ENCODE data around the gene HOXD4. TPM values are rescaled to one million over a fixed set of nuclear protein-coding genes. Genes with fewer than 3 reads are reported as not detected.

HOXD4 gene
- total RNA-seq, 1 experiment from 2014 or later, result not detected

DNA sequence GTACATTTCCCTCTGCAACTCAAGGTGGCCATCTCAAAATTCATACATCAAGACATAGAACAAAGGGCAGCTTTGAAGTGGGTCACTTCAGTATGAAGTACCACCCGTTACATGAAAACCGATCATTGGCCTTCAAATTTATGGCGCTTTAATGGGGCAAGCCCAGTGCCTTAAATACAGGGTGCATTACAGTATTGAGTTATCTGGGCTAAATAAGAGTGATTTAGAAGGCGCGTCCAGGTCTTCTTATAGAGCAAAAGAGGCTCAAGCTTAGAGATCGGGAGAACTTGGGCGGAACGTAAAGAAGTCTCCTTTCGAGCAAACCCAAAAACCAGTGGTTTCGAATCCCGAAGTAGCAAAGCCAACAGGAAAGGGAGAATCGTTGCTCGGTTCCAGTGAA is 12.9 kb downstream of the HOXD4 start:
- POLR2A ChIA-PET, result interaction anchor here (0.6 kb wide), 1 partner anchor 11 kb away, joined by 3 read pairs; no protein-coding TSS in a partner anchor

DNA sequence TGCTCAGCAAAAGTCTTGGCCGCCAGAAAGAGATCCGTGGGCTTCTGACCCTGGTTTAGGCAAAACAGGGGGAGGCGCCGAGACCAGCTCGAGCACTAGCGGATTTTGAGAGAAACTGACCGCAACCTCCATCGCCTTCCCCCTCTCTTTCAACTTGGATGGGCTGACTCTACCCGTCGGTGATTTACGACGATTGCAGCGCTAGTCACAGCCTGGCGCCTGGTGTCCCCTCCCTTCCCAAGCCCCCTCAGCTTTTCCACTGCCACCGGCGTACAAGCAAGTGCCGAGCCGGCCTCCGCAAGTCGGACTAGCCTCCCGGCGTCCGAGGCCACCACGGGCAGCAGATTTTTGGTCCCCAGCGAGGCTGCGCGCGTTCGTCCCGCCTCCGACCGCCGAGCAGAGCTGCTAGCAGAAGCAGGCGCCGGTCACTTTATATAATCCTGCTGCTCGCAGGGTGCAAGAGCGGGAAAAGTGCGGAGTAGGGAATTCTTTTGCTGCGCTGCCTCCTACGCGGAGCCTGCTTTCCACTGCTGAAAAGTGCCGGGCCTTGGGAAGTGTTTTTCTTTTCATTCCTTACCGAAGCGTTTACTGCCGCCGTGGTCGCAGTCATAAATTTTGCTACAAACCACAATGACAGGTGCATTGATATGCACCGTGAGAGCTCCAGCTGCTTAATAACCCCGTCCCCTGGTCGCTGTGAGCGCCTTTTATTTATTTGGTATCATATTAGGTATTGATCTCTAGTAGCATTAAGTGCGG is 13.4 kb downstream of the HOXD4 start:
- H3K36me3 Mint-ChIP-seq, result no peaks in the 10 kb centered on the region
- CTCF ChIA-PET, result interaction anchor here (1.0 to 2.4 kb wide), 4 partner anchors 11 to 290 kb away, joined by 4 to 7 read pairs (median 4); no protein-coding TSS in a partner anchor
- H3K27me3 Mint-ChIP-seq (ENCODE audit: low read depth), result peaks cover 100% of the 10 kb centered on the region
- H3K4me1 Mint-ChIP-seq, result peaks cover 23% of the 10 kb centered on the region
- no peak for DNase-seq (ENCODE audit: low spot score)
- no peak overlapping the region for H3K27ac Mint-ChIP-seq
- no peaks in the 10 kb centered on the region for H3K9me3 Mint-ChIP-seq
- no peak for ATAC-seq
- POLR2A ChIA-PET, result interaction anchor here (0.6 to 1.1 kb wide), 2 partner anchors 11 to 14 kb away, joined by 3 read pairs; no protein-coding TSS in a partner anchor
- peak overlapping the region; percentile 45 for H3K4me3 Mint-ChIP-seq
- TF ChIP-seq, protein P1, sequence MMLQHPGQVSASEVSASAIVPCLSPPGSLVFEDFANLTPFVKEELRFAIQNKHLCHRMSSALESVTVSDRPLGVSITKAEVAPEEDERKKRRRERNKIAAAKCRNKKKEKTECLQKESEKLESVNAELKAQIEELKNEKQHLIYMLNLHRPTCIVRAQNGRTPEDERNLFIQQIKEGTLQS (CRISPR knock-in tag; conservative IDR thresholded peaks at IDR 0.05), result no peak
- TF ChIP-seq, protein P2, sequence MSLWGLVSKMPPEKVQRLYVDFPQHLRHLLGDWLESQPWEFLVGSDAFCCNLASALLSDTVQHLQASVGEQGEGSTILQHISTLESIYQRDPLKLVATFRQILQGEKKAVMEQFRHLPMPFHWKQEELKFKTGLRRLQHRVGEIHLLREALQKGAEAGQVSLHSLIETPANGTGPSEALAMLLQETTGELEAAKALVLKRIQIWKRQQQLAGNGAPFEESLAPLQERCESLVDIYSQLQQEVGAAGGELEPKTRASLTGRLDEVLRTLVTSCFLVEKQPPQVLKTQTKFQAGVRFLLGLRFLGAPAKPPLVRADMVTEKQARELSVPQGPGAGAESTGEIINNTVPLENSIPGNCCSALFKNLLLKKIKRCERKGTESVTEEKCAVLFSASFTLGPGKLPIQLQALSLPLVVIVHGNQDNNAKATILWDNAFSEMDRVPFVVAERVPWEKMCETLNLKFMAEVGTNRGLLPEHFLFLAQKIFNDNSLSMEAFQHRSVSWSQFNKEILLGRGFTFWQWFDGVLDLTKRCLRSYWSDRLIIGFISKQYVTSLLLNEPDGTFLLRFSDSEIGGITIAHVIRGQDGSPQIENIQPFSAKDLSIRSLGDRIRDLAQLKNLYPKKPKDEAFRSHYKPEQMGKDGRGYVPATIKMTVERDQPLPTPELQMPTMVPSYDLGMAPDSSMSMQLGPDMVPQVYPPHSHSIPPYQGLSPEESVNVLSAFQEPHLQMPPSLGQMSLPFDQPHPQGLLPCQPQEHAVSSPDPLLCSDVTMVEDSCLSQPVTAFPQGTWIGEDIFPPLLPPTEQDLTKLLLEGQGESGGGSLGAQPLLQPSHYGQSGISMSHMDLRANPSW (CRISPR knock-in tag; conservative IDR thresholded peaks at IDR 0.05; ENCODE audit: low read depth), result no peak
- TF ChIP-seq, protein P3, sequence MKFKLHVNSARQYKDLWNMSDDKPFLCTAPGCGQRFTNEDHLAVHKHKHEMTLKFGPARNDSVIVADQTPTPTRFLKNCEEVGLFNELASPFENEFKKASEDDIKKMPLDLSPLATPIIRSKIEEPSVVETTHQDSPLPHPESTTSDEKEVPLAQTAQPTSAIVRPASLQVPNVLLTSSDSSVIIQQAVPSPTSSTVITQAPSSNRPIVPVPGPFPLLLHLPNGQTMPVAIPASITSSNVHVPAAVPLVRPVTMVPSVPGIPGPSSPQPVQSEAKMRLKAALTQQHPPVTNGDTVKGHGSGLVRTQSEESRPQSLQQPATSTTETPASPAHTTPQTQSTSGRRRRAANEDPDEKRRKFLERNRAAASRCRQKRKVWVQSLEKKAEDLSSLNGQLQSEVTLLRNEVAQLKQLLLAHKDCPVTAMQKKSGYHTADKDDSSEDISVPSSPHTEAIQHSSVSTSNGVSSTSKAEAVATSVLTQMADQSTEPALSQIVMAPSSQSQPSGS (CRISPR knock-in tag; IDR thresholded peaks at IDR 0.05; ENCODE audit: borderline replicate concordance, low read depth), result no peak
- no peak for TF ChIP-seq FOXK1 (CRISPR knock-in tag; IDR thresholded peaks at IDR 0.05)
- no peak for TF ChIP-seq ZNF396 (CRISPR knock-in tag; IDR thresholded peaks at IDR 0.05; ENCODE audit: borderline replicate concordance)
- TF ChIP-seq, protein P4, sequence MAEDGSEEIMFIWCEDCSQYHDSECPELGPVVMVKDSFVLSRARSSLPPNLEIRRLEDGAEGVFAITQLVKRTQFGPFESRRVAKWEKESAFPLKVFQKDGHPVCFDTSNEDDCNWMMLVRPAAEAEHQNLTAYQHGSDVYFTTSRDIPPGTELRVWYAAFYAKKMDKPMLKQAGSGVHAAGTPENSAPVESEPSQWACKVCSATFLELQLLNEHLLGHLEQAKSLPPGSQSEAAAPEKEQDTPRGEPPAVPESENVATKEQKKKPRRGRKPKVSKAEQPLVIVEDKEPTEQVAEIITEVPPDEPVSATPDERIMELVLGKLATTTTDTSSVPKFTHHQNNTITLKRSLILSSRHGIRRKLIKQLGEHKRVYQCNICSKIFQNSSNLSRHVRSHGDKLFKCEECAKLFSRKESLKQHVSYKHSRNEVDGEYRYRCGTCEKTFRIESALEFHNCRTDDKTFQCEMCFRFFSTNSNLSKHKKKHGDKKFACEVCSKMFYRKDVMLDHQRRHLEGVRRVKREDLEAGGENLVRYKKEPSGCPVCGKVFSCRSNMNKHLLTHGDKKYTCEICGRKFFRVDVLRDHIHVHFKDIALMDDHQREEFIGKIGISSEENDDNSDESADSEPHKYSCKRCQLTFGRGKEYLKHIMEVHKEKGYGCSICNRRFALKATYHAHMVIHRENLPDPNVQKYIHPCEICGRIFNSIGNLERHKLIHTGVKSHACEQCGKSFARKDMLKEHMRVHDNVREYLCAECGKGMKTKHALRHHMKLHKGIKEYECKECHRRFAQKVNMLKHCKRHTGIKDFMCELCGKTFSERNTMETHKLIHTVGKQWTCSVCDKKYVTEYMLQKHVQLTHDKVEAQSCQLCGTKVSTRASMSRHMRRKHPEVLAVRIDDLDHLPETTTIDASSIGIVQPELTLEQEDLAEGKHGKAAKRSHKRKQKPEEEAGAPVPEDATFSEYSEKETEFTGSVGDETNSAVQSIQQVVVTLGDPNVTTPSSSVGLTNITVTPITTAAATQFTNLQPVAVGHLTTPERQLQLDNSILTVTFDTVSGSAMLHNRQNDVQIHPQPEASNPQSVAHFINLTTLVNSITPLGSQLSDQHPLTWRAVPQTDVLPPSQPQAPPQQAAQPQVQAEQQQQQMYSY (CRISPR knock-in tag; IDR thresholded peaks at IDR 0.05), result no peak
- no peak for TF ChIP-seq SOX15 (CRISPR knock-in tag; IDR thresholded peaks at IDR 0.05)
- TF ChIP-seq ZNF121 (CRISPR knock-in tag; IDR thresholded peaks at IDR 0.05), result no peak

More for the DNA sequence above, 12.9 kb downstream of the HOXD4 start:
- CTCF ChIA-PET, result interaction anchor here (1.0 to 2.4 kb wide), 2 partner anchors 15 to 23 kb away, joined by 4 to 7 read pairs; no protein-coding TSS in a partner anchor
- peaks cover 26% of the 10 kb centered on the region for H3K4me1 Mint-ChIP-seq
- H3K36me3 Mint-ChIP-seq, result no peaks in the 10 kb centered on the region
- H3K4me3 Mint-ChIP-seq, result no peak overlapping the region
- H3K9me3 Mint-ChIP-seq, result no peaks in the 10 kb centered on the region
- TF ChIP-seq SP1 (CRISPR knock-in tag; conservative IDR thresholded peaks at IDR 0.05), result no peak
- TF ChIP-seq, protein P5, sequence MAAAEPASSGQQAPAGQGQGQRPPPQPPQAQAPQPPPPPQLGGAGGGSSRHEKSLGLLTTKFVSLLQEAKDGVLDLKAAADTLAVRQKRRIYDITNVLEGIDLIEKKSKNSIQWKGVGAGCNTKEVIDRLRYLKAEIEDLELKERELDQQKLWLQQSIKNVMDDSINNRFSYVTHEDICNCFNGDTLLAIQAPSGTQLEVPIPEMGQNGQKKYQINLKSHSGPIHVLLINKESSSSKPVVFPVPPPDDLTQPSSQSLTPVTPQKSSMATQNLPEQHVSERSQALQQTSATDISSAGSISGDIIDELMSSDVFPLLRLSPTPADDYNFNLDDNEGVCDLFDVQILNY (CRISPR knock-in tag; IDR thresholded peaks at IDR 0.05), result no peak
- no peak for TF ChIP-seq JAZF1 (CRISPR knock-in tag; IDR thresholded peaks at IDR 0.05)
- no peak for TF ChIP-seq SMAD3 (CRISPR knock-in tag; IDR thresholded peaks at IDR 0.05; ENCODE audit: borderline replicate concordance)
- TF ChIP-seq, protein P6, sequence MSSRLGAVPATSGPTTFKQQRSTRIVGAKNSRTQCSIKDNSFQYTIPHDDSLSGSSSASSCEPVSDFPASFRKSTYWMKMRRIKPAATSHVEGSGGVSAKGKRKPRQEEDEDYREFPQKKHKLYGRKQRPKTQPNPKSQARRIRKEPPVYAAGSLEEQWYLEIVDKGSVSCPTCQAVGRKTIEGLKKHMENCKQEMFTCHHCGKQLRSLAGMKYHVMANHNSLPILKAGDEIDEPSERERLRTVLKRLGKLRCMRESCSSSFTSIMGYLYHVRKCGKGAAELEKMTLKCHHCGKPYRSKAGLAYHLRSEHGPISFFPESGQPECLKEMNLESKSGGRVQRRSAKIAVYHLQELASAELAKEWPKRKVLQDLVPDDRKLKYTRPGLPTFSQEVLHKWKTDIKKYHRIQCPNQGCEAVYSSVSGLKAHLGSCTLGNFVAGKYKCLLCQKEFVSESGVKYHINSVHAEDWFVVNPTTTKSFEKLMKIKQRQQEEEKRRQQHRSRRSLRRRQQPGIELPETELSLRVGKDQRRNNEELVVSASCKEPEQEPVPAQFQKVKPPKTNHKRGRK (CRISPR knock-in tag; IDR thresholded peaks at IDR 0.05; ENCODE audit: borderline replicate concordance), result no peak
- TF ChIP-seq, protein P7, sequence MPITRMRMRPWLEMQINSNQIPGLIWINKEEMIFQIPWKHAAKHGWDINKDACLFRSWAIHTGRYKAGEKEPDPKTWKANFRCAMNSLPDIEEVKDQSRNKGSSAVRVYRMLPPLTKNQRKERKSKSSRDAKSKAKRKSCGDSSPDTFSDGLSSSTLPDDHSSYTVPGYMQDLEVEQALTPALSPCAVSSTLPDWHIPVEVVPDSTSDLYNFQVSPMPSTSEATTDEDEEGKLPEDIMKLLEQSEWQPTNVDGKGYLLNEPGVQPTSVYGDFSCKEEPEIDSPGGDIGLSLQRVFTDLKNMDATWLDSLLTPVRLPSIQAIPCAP (CRISPR knock-in tag; IDR thresholded peaks at IDR 0.05), result no peak
- TF ChIP-seq, protein P8, sequence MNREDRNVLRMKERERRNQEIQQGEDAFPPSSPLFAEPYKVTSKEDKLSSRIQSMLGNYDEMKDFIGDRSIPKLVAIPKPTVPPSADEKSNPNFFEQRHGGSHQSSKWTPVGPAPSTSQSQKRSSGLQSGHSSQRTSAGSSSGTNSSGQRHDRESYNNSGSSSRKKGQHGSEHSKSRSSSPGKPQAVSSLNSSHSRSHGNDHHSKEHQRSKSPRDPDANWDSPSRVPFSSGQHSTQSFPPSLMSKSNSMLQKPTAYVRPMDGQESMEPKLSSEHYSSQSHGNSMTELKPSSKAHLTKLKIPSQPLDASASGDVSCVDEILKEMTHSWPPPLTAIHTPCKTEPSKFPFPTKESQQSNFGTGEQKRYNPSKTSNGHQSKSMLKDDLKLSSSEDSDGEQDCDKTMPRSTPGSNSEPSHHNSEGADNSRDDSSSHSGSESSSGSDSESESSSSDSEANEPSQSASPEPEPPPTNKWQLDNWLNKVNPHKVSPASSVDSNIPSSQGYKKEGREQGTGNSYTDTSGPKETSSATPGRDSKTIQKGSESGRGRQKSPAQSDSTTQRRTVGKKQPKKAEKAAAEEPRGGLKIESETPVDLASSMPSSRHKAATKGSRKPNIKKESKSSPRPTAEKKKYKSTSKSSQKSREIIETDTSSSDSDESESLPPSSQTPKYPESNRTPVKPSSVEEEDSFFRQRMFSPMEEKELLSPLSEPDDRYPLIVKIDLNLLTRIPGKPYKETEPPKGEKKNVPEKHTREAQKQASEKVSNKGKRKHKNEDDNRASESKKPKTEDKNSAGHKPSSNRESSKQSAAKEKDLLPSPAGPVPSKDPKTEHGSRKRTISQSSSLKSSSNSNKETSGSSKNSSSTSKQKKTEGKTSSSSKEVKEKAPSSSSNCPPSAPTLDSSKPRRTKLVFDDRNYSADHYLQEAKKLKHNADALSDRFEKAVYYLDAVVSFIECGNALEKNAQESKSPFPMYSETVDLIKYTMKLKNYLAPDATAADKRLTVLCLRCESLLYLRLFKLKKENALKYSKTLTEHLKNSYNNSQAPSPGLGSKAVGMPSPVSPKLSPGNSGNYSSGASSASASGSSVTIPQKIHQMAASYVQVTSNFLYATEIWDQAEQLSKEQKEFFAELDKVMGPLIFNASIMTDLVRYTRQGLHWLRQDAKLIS (CRISPR knock-in tag; IDR thresholded peaks at IDR 0.05; ENCODE audit: borderline replicate concordance), result no peak
- DNase-seq (ENCODE audit: low spot score), result no peak
- ATAC-seq, result no peak
- peaks cover 100% of the 10 kb centered on the region for H3K27me3 Mint-ChIP-seq (ENCODE audit: low read depth)
- no peak overlapping the region for H3K27ac Mint-ChIP-seq
